ENCODE data around the gene OAS3. TPM values are rescaled to one million over a fixed set of nuclear protein-coding genes. Genes with fewer than 3 reads are reported as not detected.

OAS3 gene
- total RNA-seq: 5.8 and 16.4 TPM in 2 replicates

DNA sequence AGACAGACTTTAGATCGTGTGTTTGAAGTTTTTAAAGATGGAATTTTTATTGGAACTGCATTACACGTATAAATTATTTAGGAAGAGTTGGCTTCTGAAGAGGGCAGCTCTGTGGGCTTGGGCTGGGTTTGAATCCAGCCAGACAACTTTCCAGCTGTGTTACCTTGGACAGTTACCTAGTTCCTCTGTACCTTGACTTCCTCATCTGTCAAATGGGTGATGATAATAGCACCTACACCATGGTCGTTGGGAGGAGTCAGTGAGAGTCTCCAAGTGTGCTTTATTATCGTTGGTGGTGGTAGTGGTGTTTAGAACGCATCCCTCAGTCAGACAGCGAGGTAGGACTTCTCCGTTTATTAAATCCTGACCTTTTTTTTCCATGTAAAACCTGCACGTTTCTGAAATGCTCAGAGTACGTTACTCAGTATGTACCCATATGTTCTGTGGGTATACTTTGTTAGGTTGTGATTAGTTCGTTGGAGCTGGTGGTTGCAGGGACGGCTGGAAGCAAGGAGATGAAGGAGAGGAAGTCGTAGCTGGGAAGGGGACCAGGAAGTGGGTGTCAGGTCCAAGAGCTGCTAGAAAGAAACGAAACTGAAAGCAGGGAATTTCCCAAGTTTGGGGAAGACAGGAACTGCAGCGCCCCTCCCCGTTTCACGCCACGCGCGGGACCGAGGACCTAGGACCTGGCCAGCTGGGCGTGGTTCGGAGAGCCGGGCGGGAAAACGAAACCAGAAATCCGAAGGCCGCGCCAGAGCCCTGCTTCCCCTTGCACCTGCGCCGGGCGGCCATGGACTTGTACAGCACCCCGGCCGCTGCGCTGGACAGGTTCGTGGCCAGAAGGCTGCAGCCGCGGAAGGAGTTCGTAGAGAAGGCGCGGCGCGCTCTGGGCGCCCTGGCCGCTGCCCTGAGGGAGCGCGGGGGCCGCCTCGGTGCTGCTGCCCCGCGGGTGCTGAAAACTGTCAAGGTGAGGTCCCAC is at the start of gene OAS3:
TSS of gene OAS3 (plus strand) at position 734 of the 979 bp plus-strand sequence. CDS start at position 791, 57 bp downstream.

GRCh38 chr12:112906712-112907414 is 31.4 kb upstream of the OAS3 start, which contains the start of gene OAS1:
Gene OAS1, plus strand, starts transcription at chr12:112906962. Its CDS starts 78 bp downstream, at chr12:112907040.

DNA sequence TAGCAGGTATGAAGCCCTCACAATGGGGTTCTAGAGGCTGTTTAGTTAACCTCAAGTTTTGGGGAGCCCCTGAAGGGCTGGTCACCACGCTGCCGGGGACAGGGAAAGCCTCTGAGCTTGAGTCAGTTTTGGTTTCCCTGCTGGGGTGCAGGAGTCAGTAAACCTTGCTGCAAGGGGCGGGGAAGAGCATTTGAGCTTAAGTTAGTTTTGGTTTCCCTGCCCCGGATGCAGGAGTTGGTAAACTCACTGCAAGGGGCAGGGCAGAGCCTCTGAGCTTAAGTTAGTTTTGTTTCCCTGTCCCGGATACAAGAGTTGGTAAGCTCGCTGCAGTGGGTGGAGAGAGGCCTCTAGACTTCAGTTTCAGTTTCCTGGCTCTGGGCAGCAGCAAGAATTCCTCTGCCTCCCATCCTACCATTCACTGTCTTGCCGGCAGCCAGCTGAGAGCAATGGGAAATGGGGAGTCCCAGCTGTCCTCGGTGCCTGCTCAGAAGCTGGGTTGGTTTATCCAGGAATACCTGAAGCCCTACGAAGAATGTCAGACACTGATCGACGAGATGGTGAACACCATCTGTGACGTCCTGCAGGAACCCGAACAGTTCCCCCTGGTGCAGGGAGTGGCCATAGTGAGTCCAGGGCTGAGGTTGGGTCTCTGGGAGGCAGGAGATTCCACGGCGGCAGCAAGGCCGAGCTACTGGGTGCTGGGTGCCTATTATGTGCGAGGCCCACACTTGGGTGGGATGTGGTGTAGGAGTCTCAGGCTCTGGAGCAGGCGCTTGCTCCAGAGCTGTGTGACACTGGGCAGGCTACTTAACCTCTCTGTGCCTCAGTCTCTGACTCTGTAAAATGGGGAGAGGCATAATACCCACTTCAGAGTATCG is 40.1 kb downstream of the OAS3 start, which contains the start of gene OAS2:
TSS of gene OAS2 (plus strand) at position 357 of the 878 bp plus-strand sequence. CDS start at position 447, 90 bp downstream.

Other genes starting within 250 kb of the OAS3 start
- gene RPH3A, start 146.7 kb upstream of the OAS3 start, total RNA-seq: not detected in 2 replicates
- gene OAS1, start 31.5 kb upstream of the OAS3 start, total RNA-seq: 0.87 and 2.0 TPM in 2 replicates
- gene OAS2, start 40.0 kb downstream of the OAS3 start, total RNA-seq: 2.9 and 3.3 TPM in 2 replicates
- 0.83 TPM in 1 of 2 replicates, not detected in the other for gene DTX1, start 118.3 kb downstream of the OAS3 start, total RNA-seq
- gene RASAL1, start 197.3 kb downstream of the OAS3 start, total RNA-seq: not detected in 2 replicates
- not detected in 2 replicates for gene CFAP73, start 211.2 kb downstream of the OAS3 start, total RNA-seq
- gene DDX54, start 247.0 kb downstream of the OAS3 start, total RNA-seq: 29.8 and 30.3 TPM in 2 replicates
- 20.3 and 21.5 TPM in 2 replicates for gene RITA1, start 247.2 kb downstream of the OAS3 start, total RNA-seq